ENCODE results near the gene ELAVL3. TPM values are rescaled to one million over a fixed set of nuclear protein-coding genes. Genes with fewer than 3 reads are reported as not detected.

The ELAVL3 gene
- total and polyA plus RNA-seq, 2 of the 8 experiments (the other 6 are each of a cell fraction or from before 2014, with no cell fraction given), result 0.80 to 1.0 TPM

DNA sequence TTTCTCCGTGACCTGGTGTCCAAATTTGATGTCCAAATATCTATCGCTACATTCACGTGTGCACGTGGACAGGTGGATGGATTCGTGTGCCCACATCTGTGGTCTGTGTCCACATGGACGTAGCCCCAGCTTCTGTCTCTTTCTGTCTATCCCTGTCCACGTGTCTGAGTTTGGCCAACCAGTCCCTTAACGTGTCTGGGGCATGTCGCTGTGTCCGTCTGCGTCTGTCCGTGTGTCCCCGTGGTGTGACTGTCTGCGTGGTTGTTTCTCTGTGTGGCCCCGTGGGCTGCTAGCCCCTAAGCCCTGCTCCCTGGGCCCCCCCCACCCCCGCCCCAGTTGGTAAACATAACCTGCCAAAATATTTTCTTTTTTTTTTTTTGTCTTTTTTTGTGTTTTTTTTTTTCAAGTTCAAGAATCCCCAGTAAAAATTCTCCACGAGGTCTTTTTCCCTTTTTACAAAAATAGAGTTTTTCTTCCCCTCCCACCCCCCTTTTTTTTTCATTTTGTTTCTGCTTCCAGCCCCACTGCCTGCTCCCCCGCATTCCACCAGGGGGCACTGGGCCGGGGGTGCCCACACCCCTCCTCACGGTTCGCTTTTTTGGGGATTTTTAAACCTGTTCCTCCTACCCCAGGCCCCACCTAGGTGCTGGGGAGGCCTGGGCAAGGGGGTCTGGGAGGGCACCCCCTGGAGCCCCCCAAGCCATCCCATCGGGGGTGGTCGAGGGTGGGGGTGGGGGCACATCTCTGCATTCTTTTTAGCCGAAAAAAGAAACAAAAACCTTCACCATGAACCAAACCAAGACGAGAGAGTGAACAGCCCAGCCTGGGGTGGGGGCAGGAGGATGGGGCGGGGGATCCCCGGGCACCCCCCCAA, 27.1 kb downstream of the ELAVL3 start:
- H2BK120ac ChIP-seq (replicated peaks; ENCODE audit: low read depth, low read length), result peak overlapping the region; percentile 81
- peaks cover under 1 to 13% (median 8%) of the 10 kb centered on the region in 4 experiments; a peak in 5 of 8 replicates for H3K36me3 ChIP-seq (ENCODE audit: control insufficient read depth in 2 of 4, insufficient read depth in 4 of 4, low read length in 3 of 4)
- WGBS, 2 experiments (ENCODE audit: extremely low coverage in 1 of 2, insufficient coverage in 1 of 2, insufficient read length in 1 of 2, insufficient replicate concordance in 2 of 2, low coverage in 1 of 2, low lambda C conversion rate in 2 of 2, missing lambda C conversion rate in 1 of 2), result 92% methylated on average over 15 of the region's 27 CpGs; no CpG with 5 or more reads in 1 of the 2 experiments
- FAIRE-seq (peak; percentile 42), DNase-seq (ENCODE audit: low read depth in 1 of 2, low spot score in 2 of 2) (peak in 1 of 2 experiments; percentile 70)
- H4K8ac ChIP-seq (ENCODE audit: extremely low read depth, insufficient read depth, low read length), result 0 out of 2 replicates have a peak overlapping the region, but pooled peaks have one; percentile 31
- H3K4ac ChIP-seq (replicated peaks; ENCODE audit: insufficient read length, low read depth, low read length), result peak overlapping the region; percentile 93
- peak overlapping the region; percentile 99; the same call in 1 of the 2 replicates for H2BK15ac ChIP-seq (ENCODE audit: low read length)
- no peak overlapping the region for H3K14ac ChIP-seq (ENCODE audit: insufficient read length)
- peak overlapping the region; percentile 91 for H2BK20ac ChIP-seq (ENCODE audit: low read length)
- H3K4me3 ChIP-seq (ENCODE audit: extremely low read depth in 1 of 4, insufficient read depth in 2 of 4, low read depth in 3 of 4, low read length in 4 of 4), result no peak overlapping the region
- H3K23ac ChIP-seq (ENCODE audit: insufficient read length), result no peak overlapping the region
- H3K4me2 ChIP-seq (ENCODE audit: insufficient read depth in 1 of 2, low read depth in 2 of 2, low read length in 2 of 2), result no peak overlapping the region; a peak in 1 of 4 replicates
- no peaks in the 10 kb centered on the region for H3K27me3 ChIP-seq (replicated peaks in 1 of 4; ENCODE audit: control insufficient read depth in 3 of 4, extremely low read depth in 1 of 4, insufficient read depth in 3 of 4, low read length in 3 of 4)
- no peaks in the 10 kb centered on the region for H3K9me3 ChIP-seq (ENCODE audit: insufficient read depth in 2 of 2, low read depth in 1 of 2, low read length in 1 of 2)
- H4K20me1 ChIP-seq (replicated peaks in 1 of 2; ENCODE audit: control insufficient read depth in 1 of 2, insufficient read depth in 2 of 2, low read length in 2 of 2), result peaks cover 0 to 2% of the 10 kb centered on the region in 2 experiments
- ChIA-PET POLR2A (ENCODE audit: partially characterized antibody) (interaction anchor here (1.7 to 2.7 kb wide), 2 partner anchors 11 to 28 kb away, joined by 5 to 14 read pairs; partner anchors contain the start of gene ELAVL3), CTCF (ENCODE audit: partially characterized antibody) (interaction anchor here (0.6 to 2.7 kb wide), 8 partner anchors 11 to 118 kb away, joined by 3 to 15 read pairs (median 4); no protein-coding TSS in a partner anchor)
- H2AK5ac ChIP-seq (ENCODE audit: low read depth, low read length), result peak overlapping the region; percentile 98
- H3K79me1 ChIP-seq (ENCODE audit: low read depth, low read length), result no peaks in the 10 kb centered on the region
- H3K23me2 ChIP-seq (ENCODE audit: low read depth, low read length), result no peaks in the 10 kb centered on the region
- peak overlapping the region; percentile 99; the same call in 1 of the 2 replicates for H2BK12ac ChIP-seq (ENCODE audit: low read depth, low read length)
- H3K18ac ChIP-seq (ENCODE audit: extremely low read depth, low read length), result 0 out of 2 replicates have a peak overlapping the region, but pooled peaks have one; percentile 34
- no peak overlapping the region for H3K27ac ChIP-seq (ENCODE audit: low read depth, low read length)
- no peak overlapping the region for H2AFZ ChIP-seq (ENCODE audit: low read length)
- no peak overlapping the region; a peak in 1 of 7 replicates for H3K9ac ChIP-seq (replicated peaks in 1 of 4; ENCODE audit: extremely low read depth in 1 of 4, low read depth in 3 of 4, low read length in 3 of 4)
- H4K5ac ChIP-seq (ENCODE audit: insufficient read length, low read depth, low read length), result peak overlapping the region; percentile 76
- H3K79me2 ChIP-seq (ENCODE audit: control insufficient read depth in 1 of 2, insufficient read depth in 2 of 2, low read length in 2 of 2), result no peaks in the 10 kb centered on the region
- H4K91ac ChIP-seq (replicated peaks; ENCODE audit: insufficient read length, low read length), result peak overlapping the region; percentile 96
- no peak overlapping the region for H3K56ac ChIP-seq (replicated peaks; ENCODE audit: insufficient read length, low read depth, low read length)
- peaks cover 2 to 21% (median 7%) of the 10 kb centered on the region in 4 experiments for H3K4me1 ChIP-seq (replicated peaks in 1 of 4; ENCODE audit: control insufficient read depth in 3 of 4, insufficient read depth in 4 of 4, low read length in 3 of 4)
- peak overlapping the region; percentile 97 for H2BK5ac ChIP-seq (ENCODE audit: low read depth, low read length)
- no peak for TF ChIP-seq KDM4A (IDR thresholded peaks at IDR 0.05; ENCODE audit: low read depth, low read length, severe bottlenecking)
- TF ChIP-seq, protein P1, sequence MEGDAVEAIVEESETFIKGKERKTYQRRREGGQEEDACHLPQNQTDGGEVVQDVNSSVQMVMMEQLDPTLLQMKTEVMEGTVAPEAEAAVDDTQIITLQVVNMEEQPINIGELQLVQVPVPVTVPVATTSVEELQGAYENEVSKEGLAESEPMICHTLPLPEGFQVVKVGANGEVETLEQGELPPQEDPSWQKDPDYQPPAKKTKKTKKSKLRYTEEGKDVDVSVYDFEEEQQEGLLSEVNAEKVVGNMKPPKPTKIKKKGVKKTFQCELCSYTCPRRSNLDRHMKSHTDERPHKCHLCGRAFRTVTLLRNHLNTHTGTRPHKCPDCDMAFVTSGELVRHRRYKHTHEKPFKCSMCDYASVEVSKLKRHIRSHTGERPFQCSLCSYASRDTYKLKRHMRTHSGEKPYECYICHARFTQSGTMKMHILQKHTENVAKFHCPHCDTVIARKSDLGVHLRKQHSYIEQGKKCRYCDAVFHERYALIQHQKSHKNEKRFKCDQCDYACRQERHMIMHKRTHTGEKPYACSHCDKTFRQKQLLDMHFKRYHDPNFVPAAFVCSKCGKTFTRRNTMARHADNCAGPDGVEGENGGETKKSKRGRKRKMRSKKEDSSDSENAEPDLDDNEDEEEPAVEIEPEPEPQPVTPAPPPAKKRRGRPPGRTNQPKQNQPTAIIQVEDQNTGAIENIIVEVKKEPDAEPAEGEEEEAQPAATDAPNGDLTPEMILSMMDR (IDR thresholded peaks at IDR 0.05; ENCODE audit: control extremely low read depth in 1 of 3, insufficient read depth in 1 of 3, low read depth in 1 of 3, low read length in 3 of 3), result peak; percentile 66 to 81 (median 69)
- TF ChIP-seq, protein P2, sequence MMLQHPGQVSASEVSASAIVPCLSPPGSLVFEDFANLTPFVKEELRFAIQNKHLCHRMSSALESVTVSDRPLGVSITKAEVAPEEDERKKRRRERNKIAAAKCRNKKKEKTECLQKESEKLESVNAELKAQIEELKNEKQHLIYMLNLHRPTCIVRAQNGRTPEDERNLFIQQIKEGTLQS (IDR thresholded peaks at IDR 0.05; ENCODE audit: insufficient read depth, low read depth, low read length), result no peak
- no peak for TF ChIP-seq RXRA (IDR thresholded peaks at IDR 0.05; ENCODE audit: insufficient read depth, low read depth, low read length)
- no peak for TF ChIP-seq CEBPB (IDR thresholded peaks at IDR 0.05; ENCODE audit: low read depth, low read length)
- TF ChIP-seq CTBP2 (IDR thresholded peaks at IDR 0.05; ENCODE audit: borderline replicate concordance, insufficient read depth, insufficient read length, low read length), result no peak
- no peak for TF ChIP-seq SP2 (IDR thresholded peaks at IDR 0.05; ENCODE audit: low read length)
